Adrenal gland (tissue), 12 donors: ENCODE measurements around the gene SEC16A. TPM values are rescaled to one million over a fixed set of nuclear protein-coding genes. Genes with fewer than 3 reads are reported as not detected.

Experiments
- DNase-seq, 7 donors: peaks; one replicate each; pipeline ENCODE4 v3.0.0-alpha.2; 2019 to 2020
- H3K27ac ChIP-seq, 5 donors: fragments of 200-600 bp; sonication (generic) in 4 of 5; 1 replicate in 3 of 5; 2 replicates in 2 of 5; pipeline versions ENCODE4 v1.5.1 to v1.8.0; 2016 to 2020; ENCODE audit warnings: mild to moderate bottlenecking in 1 of 5
- H3K27me3 ChIP-seq: fragments of 200-600 bp; 2 replicates; pipeline ENCODE4 v1.8.0; 2021
- H3K36me3 ChIP-seq, 2 donors: fragments of 200-600 bp; replicated peaks in 1 of 2; 1 replicate in 1 of 2; 2 replicates in 1 of 2; pipeline versions ENCODE4 v1.5.1 to v1.8.0; 2018 to 2022
- H3K4me1 ChIP-seq, 2 donors: fragments of 200-600 bp; replicated peaks in 1 of 2; 1 replicate in 1 of 2; 2 replicates in 1 of 2; pipeline versions ENCODE4 v1.5.1 to v1.8.0; 2018 to 2021
- H3K4me3 ChIP-seq, 4 donors: fragments of 200-600 bp; sonication (generic) in 3 of 4; one replicate each; pipeline ENCODE4 v1.5.1; 2016 to 2018
- H3K9me3 ChIP-seq, 3 donors: fragments of 200-600 bp; sonication (generic) in 1 of 3; replicated peaks in 1 of 3; 1 replicate in 2 of 3; 2 replicates in 1 of 3; pipeline versions ENCODE4 v1.5.1 to v1.8.0; 2016 to 2021
- POLR2A ChIP-seq, 2 donors: fragments of 450-650 bp; IDR thresholded peaks; one replicate each; pipeline ENCODE4 v1.6.1; 2017; ENCODE audit warnings: antibody characterized with exemption in 2 of 2, mild to moderate bottlenecking in 2 of 2, moderate library complexity in 1 of 2
- WGBS, 4 donors: extraction: QIAGEN DNeasy Blood & Tissue Kit in 2 of 4; methylation state at CpG; one replicate each; pipeline versions ENCODE4 v1.1.5 to v1.1.7; 2013 to 2017; 5-methylcytosine and 5-hydroxymethylcytosine counted together
- intact Hi-C, 2 donors: fragments of 100-400 bp; cut with DNase I; formaldehyde crosslinking; loops; one replicate each; pipeline versions ENCODE4 v1.14.1 to v1.15.0; 2022 to 2023
- polyA plus RNA-seq, 3 donors: library from polyadenylated mRNA; stranded (reverse); fragments of 200-250 nt in 2 of 3; fragments of 350-450 nt in 1 of 3; fragmentation: Illumina TruSeq in 1 of 3; extraction: RNeasy Lipid Tissue Mini Kit (QIAGEN cat#74804) in 1 of 3; gene quantifications; one replicate each; pipeline ENCODE4 v1.2.3, GENCODE V29; 2013 to 2014
- total RNA-seq, 9 donors: library from RNA; depleted of rRNA in 4 of 9; stranded (reverse); fragments of >200 nt in 4 of 9; fragments of 120-200 nt in 1 of 9; fragmentation: NEBNext Ultra II Directional in 1 of 9; extraction: Animal tissue kit (Norgen Biotek cat#: 25700) in 1 of 9; gene quantifications; one replicate each; pipeline versions ENCODE4 v1.1.0 to v1.2.4, GENCODE V29; 2013 to 2023
- TF ChIP-seq, protein P1 (sequence below), 6 experiments: fragments of 450-650 bp in 4 of 6; fragments of 200-600 bp in 2 of 6; sonication (generic) in 1 of 6; IDR thresholded peaks; 1 replicate in 5 of 6; 2 replicates in 1 of 6; pipeline versions ENCODE4 v1.5.1 to v1.8.0; 2016 to 2021; ENCODE audit warnings: antibody characterized with exemption in 6 of 6, mild to moderate bottlenecking in 2 of 6, moderate library complexity in 1 of 6
- donor health status: healthy with polysubstance abuse.
- donor health status: Bipolar disorder and iron deficiency.
- donor health status: DM: yes; HTN: yes; CAD: no.
- donor health status: DM: no; HTN: no; CAD: no.
- donor health status: DM: no; HTN: no; CAD: no.
- donor health status: DM: yes; HTN: yes; CAD: no.

Gene SEC16A
- total and polyA plus RNA-seq, 12 donors: 18.8 to 107 (median 56.5) TPM

GRCh38 chr9:136486823-136487620 lies 4.2 kb upstream of the SEC16A start:
- H3K27me3 ChIP-seq: no peaks in the 10 kb centered on the region
- intact Hi-C loops: no loop called here
- 85 to 92% (median 89%) methylated on average over 13 to 18 of the region's 18 CpGs for WGBS, 4 donors
- H3K27ac ChIP-seq: no peak overlapping the region
- peak in 1 of 7 donors; percentile 35 for DNase-seq
- TF ChIP-seq, protein P1, sequence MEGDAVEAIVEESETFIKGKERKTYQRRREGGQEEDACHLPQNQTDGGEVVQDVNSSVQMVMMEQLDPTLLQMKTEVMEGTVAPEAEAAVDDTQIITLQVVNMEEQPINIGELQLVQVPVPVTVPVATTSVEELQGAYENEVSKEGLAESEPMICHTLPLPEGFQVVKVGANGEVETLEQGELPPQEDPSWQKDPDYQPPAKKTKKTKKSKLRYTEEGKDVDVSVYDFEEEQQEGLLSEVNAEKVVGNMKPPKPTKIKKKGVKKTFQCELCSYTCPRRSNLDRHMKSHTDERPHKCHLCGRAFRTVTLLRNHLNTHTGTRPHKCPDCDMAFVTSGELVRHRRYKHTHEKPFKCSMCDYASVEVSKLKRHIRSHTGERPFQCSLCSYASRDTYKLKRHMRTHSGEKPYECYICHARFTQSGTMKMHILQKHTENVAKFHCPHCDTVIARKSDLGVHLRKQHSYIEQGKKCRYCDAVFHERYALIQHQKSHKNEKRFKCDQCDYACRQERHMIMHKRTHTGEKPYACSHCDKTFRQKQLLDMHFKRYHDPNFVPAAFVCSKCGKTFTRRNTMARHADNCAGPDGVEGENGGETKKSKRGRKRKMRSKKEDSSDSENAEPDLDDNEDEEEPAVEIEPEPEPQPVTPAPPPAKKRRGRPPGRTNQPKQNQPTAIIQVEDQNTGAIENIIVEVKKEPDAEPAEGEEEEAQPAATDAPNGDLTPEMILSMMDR (IDR thresholded peaks at IDR 0.05): no peak
- TF ChIP-seq POLR2A (IDR thresholded peaks at IDR 0.05): no peak
- H3K4me1 ChIP-seq: peaks cover 18 to 30% of the 10 kb centered on the region in 2 donors
- H3K36me3 ChIP-seq: no peaks in the 10 kb centered on the region
- no peak overlapping the region for H3K4me3 ChIP-seq
- H3K9me3 ChIP-seq: no peaks in the 10 kb centered on the region

DNA sequence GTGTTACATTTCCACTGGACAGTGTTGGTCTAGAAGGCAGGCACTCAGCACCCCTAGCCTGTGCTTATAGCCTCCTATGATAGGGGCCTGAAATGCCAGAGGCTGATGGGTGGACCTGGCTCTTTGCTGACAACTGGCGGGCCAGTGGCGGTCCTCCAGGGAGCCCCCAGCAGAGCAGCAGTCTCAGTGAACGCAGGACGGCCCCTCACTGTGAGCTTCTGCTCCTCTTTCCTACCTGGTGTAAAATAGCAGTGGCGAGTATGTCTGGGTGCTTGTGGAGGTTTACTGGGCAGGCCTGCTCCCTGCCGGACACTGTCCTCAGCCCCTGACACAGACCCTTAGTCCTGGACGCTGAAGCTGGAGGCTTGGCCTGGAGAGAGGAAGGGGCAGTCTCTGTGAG lies 3.3 kb upstream of the SEC16A start:
- no peaks in the 10 kb centered on the region for H3K9me3 ChIP-seq

DNA sequence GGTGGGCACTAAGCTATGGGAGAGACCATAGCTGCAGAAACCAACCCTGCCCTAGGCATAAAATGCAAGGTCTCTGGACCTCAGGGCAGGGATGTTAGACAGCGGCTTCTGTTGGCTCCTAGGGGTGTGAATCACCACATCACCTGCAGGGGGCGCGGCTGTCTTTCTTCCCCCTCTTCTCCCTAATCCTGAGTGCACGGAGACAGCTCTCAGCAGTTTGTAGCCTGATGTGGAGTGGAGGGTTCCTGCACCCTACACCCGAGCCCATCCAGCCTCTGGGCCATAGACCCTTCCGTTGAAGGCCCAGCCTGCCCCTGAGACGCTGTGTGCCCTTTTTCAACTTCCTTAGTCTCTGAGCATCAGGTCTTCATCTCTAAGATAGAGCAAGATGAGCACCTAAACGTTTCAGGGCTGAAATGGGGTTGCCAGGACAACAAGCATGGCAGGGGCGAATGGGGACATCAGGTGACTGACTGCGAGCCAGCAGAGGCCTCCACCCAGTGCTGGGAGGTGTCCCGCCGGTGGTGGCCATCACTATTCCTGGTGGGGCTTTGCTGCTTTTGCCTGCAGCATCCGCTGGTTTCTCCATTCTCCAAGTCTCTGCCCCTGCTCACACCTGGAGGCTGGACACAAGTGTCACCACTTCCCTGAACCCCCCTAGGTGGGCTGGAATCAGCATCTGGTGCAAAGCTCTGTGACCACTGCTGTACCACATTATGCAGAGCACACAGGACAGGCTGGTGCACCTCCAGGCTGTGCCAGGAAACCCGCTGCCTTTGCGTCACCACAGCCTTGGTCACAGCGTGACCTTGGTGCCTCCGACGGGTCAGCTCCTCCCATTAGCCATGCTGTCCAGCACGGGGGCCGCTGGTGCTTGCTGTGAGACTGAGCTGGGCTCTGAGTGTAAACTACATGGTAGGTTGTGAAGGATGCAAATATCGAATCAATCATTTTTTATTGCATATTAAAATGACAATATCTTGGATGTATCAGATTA lies 2.5 kb upstream of the SEC16A start:
- H3K4me3 ChIP-seq: no peak overlapping the region
- H3K27me3 ChIP-seq: no peaks in the 10 kb centered on the region
- intact Hi-C loops: no loop called here
- no peaks in the 10 kb centered on the region for H3K36me3 ChIP-seq
- peaks cover 26 to 40% of the 10 kb centered on the region in 2 donors for H3K4me1 ChIP-seq
- 17 to 26% (median 21%) methylated on average over 17 to 21 of the region's 21 CpGs for WGBS, 4 donors
- H3K27ac ChIP-seq: peak overlapping the region; percentile 21 to 100 (median 99)
- DNase-seq: peak; percentile 85 to 97 (median 93)
- no peak for TF ChIP-seq POLR2A (IDR thresholded peaks at IDR 0.05)
- TF ChIP-seq, protein P1 (IDR thresholded peaks at IDR 0.05): peak; percentile 76 to 90 (median 83)
- H3K9me3 ChIP-seq: no peaks in the 10 kb centered on the region

More for the DNA sequence above, 3.3 kb upstream of the SEC16A start:
- Histone ChIP-seq H3K4me3 (no peak overlapping the region), H3K27ac (peak overlapping the region in 2 of 5 donors; percentile 58 to 100), H3K36me3 (no peaks in the 10 kb centered on the region), H3K27me3 (no peaks in the 10 kb centered on the region), H3K4me1 (peaks cover 26 to 39% of the 10 kb centered on the region in 2 donors)
- intact Hi-C loops: no loop called here
- 88 to 99% (median 92%) methylated on average over 7 of the region's 7 CpGs for WGBS, 4 donors
- DNase-seq: no peak
- TF ChIP-seq, protein P1 (IDR thresholded peaks at IDR 0.05): no peak
- TF ChIP-seq POLR2A (IDR thresholded peaks at IDR 0.05): no peak
